HL-60 (cell line): ENCODE measurements around the gene ZNF579.

Source experiments
- DNase-seq, 2 experiments: peaks; one replicate each; pipeline ENCODE4 v3.0.0-alpha.2; 2010 to 2020; ENCODE audit warnings: low read depth in 1 of 2, low spot score in 1 of 2
- H3K27ac ChIP-seq: fragments of 250-450 bp; sonication (Bioruptor Pico); replicated peaks from 2 replicates; pipeline ENCODE4 v1.5.1; 2020; ENCODE audit warnings: mild to moderate bottlenecking, moderate library complexity
- H3K27me3 ChIP-seq: fragments of 250-450 bp; sonication (Bioruptor Pico); 2 replicates; pipeline ENCODE4 v1.5.1; 2021; ENCODE audit warnings: mild to moderate bottlenecking, moderate library complexity; ENCODE audit not compliant: insufficient read depth, poor library complexity, severe bottlenecking
- H3K4me3 ChIP-seq: replicated peaks from 2 replicates; pipeline ENCODE4 v1.5.1; 2011; ENCODE audit warnings: mild to moderate bottlenecking, control low read depth, low read length; ENCODE audit not compliant: insufficient read depth
- GABPA ChIP-seq: IDR thresholded peaks from 2 replicates; pipeline ENCODE4 v1.6.1; 2012; ENCODE audit warnings: low read depth
- POLR2AphosphoS5 ChIP-seq: IDR thresholded peaks from 2 replicates; pipeline ENCODE4 v1.6.1; 2012; ENCODE audit warnings: low read depth
- SPI1 ChIP-seq: IDR thresholded peaks from 2 replicates; pipeline ENCODE4 v1.6.1; 2012; ENCODE audit warnings: low read depth, mild to moderate bottlenecking, borderline replicate concordance
- TF ChIP-seq, protein P1 (sequence below): IDR thresholded peaks from one replicate; pipeline ENCODE4 v1.5.1; 2011; ENCODE audit warnings: low read length, control low read depth, inconsistent platforms; ENCODE audit not compliant: insufficient read depth
- TF ChIP-seq, protein P2 (sequence below): IDR thresholded peaks from 2 replicates; pipeline ENCODE4 v1.6.1; 2012; ENCODE audit warnings: low read depth; ENCODE audit not compliant: insufficient replicate concordance

ZNF579 gene

DNA sequence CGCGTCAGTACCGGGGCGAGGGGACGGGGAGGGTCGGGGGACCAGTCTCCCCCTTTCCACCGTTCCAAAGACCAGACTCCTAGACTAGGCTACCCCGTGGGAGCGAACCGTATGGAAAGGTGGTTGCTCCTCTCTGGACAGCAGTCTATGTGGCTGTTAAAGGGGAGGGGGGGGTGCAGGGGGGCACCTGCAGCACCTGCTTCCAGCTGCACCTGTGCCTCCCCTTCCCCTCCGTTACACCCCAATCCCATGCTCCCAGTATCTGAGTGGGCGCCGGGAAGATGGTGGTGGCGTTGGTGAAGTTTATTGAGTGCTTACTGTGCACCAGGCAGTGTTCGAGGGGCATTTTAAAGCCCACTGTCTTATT lies 20.0 kb upstream of the ZNF579 start:
- peak overlapping the region; percentile 97 for H3K27ac ChIP-seq

DNA sequence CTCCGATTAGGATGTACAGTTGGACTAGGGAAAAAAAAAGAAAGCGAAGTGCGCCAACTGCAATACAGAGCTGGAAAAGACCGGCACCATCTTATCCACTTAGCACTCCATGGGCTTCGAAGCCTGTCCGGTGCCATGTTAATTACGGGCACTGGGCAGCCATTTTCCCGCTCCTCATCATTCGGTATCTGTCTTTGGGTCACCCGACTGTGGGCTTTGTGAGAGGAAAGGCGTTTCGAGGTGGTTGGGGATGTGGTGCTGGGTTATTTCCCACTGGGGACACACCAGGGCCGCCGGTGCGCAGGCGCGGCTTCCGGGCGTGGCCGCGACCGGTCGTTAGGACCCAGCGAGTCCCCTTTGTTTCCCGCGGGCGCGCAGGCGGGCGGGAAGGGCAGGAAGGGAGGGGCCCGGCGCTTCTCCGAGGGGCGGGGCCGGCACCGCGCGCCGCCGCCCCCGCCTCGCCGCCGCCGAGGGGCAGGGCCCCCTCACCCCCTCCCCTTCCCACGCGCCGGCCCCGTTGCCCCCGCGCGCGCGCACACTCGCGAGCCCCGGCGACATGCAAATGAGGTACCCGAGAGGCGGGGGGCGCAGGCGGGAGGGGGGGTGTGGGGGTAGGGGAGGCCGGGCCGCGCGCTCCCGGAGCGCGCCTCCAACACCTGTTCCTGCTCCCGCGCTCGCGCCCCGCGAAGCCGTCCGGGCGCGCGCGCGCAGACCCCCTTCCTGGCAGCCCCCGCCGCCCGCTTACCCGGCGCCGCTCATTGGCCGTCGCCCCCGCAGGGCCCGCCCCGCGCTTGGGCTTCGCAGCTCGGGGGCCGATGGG lies 19.4 kb upstream of the ZNF579 start, which contains the start of gene ZNF524:
Gene ZNF524 (plus strand): TSS at position 447 of the 820 bp plus-strand sequence. CDS start 1,825 bp downstream, outside the sequence.
- peak within 1 kb of the TSS; percentile 97 for H3K27ac ChIP-seq
- TF ChIP-seq GABPA = no peak
- no peak for TF ChIP-seq SPI1
- TF ChIP-seq, protein P1, sequence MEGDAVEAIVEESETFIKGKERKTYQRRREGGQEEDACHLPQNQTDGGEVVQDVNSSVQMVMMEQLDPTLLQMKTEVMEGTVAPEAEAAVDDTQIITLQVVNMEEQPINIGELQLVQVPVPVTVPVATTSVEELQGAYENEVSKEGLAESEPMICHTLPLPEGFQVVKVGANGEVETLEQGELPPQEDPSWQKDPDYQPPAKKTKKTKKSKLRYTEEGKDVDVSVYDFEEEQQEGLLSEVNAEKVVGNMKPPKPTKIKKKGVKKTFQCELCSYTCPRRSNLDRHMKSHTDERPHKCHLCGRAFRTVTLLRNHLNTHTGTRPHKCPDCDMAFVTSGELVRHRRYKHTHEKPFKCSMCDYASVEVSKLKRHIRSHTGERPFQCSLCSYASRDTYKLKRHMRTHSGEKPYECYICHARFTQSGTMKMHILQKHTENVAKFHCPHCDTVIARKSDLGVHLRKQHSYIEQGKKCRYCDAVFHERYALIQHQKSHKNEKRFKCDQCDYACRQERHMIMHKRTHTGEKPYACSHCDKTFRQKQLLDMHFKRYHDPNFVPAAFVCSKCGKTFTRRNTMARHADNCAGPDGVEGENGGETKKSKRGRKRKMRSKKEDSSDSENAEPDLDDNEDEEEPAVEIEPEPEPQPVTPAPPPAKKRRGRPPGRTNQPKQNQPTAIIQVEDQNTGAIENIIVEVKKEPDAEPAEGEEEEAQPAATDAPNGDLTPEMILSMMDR = no peak
- TF ChIP-seq POLR2AphosphoS5 = peak; percentile 59; the same call in 1 of the 2 replicates
- TF ChIP-seq, protein P2, sequence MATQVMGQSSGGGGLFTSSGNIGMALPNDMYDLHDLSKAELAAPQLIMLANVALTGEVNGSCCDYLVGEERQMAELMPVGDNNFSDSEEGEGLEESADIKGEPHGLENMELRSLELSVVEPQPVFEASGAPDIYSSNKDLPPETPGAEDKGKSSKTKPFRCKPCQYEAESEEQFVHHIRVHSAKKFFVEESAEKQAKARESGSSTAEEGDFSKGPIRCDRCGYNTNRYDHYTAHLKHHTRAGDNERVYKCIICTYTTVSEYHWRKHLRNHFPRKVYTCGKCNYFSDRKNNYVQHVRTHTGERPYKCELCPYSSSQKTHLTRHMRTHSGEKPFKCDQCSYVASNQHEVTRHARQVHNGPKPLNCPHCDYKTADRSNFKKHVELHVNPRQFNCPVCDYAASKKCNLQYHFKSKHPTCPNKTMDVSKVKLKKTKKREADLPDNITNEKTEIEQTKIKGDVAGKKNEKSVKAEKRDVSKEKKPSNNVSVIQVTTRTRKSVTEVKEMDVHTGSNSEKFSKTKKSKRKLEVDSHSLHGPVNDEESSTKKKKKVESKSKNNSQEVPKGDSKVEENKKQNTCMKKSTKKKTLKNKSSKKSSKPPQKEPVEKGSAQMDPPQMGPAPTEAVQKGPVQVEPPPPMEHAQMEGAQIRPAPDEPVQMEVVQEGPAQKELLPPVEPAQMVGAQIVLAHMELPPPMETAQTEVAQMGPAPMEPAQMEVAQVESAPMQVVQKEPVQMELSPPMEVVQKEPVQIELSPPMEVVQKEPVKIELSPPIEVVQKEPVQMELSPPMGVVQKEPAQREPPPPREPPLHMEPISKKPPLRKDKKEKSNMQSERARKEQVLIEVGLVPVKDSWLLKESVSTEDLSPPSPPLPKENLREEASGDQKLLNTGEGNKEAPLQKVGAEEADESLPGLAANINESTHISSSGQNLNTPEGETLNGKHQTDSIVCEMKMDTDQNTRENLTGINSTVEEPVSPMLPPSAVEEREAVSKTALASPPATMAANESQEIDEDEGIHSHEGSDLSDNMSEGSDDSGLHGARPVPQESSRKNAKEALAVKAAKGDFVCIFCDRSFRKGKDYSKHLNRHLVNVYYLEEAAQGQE = peak; percentile 69
- no peaks in the 10 kb centered on the region for H3K27me3 ChIP-seq
- DNase-seq = peak; percentile 75 to 89
- H3K4me3 ChIP-seq = peak within 1 kb of the TSS; percentile 65

More for the DNA sequence above, 20.0 kb upstream of the ZNF579 start:
- Histone ChIP-seq H3K4me3 (peak overlapping the region; percentile 65), H3K27me3 (no peaks in the 10 kb centered on the region)
- no peak for TF ChIP-seq SPI1
- TF ChIP-seq, protein P2 = no peak
- TF ChIP-seq, protein P1 = no peak
- TF ChIP-seq GABPA = no peak
- TF ChIP-seq POLR2AphosphoS5 = no peak
- no peak for DNase-seq

DNA sequence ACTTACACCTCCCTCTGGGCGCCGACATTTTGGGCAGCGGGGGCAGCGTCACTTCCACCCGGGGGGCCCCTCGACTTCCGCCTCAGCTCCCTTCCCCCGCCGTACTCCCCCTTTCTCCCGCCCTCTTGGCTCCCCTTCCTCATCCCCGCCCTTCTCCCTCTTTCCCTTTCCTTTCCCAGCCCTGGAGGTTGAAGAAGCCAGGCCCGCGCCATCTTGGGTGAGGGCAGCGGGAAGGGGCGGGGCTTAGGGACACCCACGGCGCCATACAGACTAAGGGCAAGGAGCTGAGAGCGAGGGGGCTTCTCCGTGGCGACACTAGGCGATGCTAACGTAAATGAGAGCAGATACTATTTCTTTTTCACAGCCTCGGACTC lies 18.8 kb upstream of the ZNF579 start, which contains the start of gene FIZ1:
Gene FIZ1 (minus strand): TSS at position 50 of the 374 bp plus-strand sequence. CDS start 1,652 bp downstream, outside the sequence.
- peak; percentile 99 for DNase-seq
- Histone ChIP-seq H3K4me3 (peak within 1 kb of the TSS; percentile 65), H3K27me3 (no peaks in the 10 kb centered on the region), H3K27ac (peak within 1 kb of the TSS; percentile 97)
- peak; percentile 89 for TF ChIP-seq GABPA
- peak; percentile 54; the same call in 1 of the 2 replicates for TF ChIP-seq SPI1
- TF ChIP-seq, protein P1 = no peak
- no peak for TF ChIP-seq POLR2AphosphoS5
- TF ChIP-seq, protein P2 = no peak
